ENCODE measurements around the gene INHBC. TPM values are rescaled to one million over a fixed set of nuclear protein-coding genes. Genes with fewer than 3 reads are reported as not detected.
"Not testable (repeated sequence)": the region's sequence is repeated elsewhere in the genome, so short reads cannot be mapped to it uniquely, and the experiment has no call there.

The INHBC gene
- total RNA-seq, 2 donors from 2014 or later, result not detected

DNA sequence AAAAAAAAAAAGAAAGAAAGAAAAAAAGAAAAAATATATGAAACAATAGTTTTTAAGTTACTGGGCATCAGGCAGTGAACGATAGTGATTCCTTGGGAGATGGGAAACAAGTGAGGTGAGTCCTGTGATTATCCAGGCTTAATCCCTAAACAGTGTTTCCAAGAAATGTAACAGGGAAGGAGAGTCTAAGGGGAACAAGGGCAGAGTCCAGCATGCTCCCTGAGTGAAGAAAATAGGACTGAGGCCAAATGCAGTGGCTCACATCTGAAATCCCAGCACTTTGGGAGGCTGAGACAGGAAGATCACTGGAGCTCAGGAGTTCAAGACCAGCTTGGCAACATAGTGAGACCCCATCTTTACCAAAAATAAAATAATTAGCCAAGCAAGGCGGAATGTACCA, 44.4 kb upstream of the INHBC start:
- no peak for DNase-seq (ENCODE audit: low spot score)
- Histone ChIP-seq H3K4me3 (no peak overlapping the region), H3K36me3 (peaks cover 18% of the 10 kb centered on the region), H3K27me3 (no peaks in the 10 kb centered on the region), H3K9me3 (no peaks in the 10 kb centered on the region), H3K27ac (no peak overlapping the region), H3K4me1 (peaks cover 0 to 21% of the 10 kb centered on the region in 2 donors)
- TF ChIP-seq CTCF (IDR thresholded peaks at IDR 0.05), result no peak

GRCh38 chr12:57395121-57395520, 39.5 kb upstream of the INHBC start:
- Histone ChIP-seq H3K9me3 (no peaks in the 10 kb centered on the region), H3K36me3 (peaks cover 21% of the 10 kb centered on the region), H3K4me1 (peaks cover 0 to 3% of the 10 kb centered on the region in 2 donors), H3K4me3 (no peak overlapping the region), H3K27me3 (no peaks in the 10 kb centered on the region), H3K27ac (no peak overlapping the region)
- no peak for TF ChIP-seq CTCF (IDR thresholded peaks at IDR 0.05)
- DNase-seq (ENCODE audit: low spot score), result no peak

GRCh38 chr12:57397441-57397840, 37.1 kb upstream of the INHBC start:
- Histone ChIP-seq H3K9me3 (no peaks in the 10 kb centered on the region), H3K27me3 (no peaks in the 10 kb centered on the region), H3K4me1 (no peaks in the 10 kb centered on the region), H3K4me3 (no peak overlapping the region), H3K27ac (no peak overlapping the region), H3K36me3 (peaks cover 21% of the 10 kb centered on the region)
- no peak for DNase-seq (ENCODE audit: low spot score)
- TF ChIP-seq CTCF (IDR thresholded peaks at IDR 0.05), result no peak

DNA sequence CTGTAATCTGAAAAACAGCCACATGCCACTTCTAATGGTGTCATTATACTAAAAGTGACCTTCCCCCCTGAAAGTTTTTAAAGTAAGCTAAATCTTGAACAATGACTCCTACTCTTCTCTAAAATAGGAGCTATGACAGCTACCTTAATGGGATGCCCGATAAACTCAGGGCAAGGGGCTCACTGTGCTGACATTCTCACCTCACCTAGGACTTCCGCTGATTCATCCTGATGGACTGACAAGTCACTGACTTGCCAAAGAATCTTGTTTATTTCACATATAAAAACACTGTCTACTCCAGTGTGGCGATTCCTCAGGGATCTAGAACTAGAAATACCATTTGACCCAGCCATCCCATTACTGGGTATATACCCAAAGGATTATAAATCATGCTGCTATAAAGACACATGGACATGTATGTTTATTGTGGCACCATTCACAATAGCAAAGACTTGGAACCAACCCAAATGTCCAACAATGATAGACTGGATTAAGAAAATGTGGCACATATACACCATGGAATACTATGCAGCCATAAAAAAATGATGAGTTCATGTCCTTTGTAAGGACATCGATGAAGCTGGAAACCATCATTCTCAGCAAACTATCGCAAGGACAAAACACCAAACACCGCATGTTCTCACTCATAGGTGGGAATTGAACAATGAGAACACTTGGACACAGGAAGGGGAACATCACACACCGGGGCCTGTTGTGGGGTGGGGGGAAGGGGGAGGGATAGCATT, 34.7 kb upstream of the INHBC start:
- not testable (repeated sequence) for DNase-seq (ENCODE audit: low spot score); H3K9me3 ChIP-seq; H3K27ac ChIP-seq; H3K4me1 ChIP-seq; H3K36me3 ChIP-seq; H3K4me3 ChIP-seq; H3K27me3 ChIP-seq

DNA sequence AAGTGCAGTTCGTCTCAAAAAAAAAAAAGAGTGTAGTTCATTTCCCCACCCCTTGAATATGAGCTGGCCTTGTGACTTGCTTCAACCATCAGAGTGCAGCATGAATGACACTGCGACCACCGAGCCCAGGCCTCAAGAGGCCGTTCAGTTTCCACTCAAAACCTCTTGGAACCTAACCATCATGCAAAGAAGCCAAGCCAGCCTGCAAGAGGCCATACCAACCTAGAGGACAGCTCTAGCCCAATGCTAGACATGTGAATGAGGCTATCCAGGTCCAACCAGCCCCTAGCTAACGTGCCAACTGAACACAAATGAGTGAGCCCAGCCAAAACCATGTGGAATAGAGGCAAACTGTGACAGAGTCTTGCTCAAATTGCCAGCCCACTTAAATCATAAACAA, 33.4 kb upstream of the INHBC start:
- H3K4me3 ChIP-seq, result no peak overlapping the region
- TF ChIP-seq CTCF (IDR thresholded peaks at IDR 0.05), result no peak
- DNase-seq (ENCODE audit: low spot score), result no peak
- no peaks in the 10 kb centered on the region for H3K27me3 ChIP-seq
- no peaks in the 10 kb centered on the region for H3K36me3 ChIP-seq
- H3K4me1 ChIP-seq, result no peaks in the 10 kb centered on the region
- no peaks in the 10 kb centered on the region for H3K9me3 ChIP-seq
- H3K27ac ChIP-seq, result no peak overlapping the region

DNA sequence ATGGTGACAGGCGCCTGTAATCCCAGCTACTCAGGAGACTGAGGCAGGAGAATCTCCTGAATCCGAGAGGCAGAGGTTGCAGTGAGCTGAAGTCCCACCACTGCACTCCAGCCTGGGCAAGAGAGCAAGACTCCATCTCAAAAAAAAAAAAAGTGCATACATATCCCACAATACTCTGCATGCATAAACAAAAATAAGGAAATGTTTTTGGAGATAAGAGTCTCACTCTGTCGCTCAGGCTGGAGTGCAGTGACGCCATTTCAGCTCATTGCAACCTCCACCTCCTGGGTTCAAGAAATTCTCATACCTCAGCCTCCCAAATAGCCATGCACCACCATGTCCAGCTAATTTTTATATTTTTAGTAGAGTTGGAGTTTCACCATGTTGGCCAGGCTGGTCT, 32.4 kb upstream of the INHBC start:
- DNase-seq (ENCODE audit: low spot score); H3K4me1 ChIP-seq; H3K27me3 ChIP-seq; H3K9me3 ChIP-seq; H3K36me3 ChIP-seq; H3K27ac ChIP-seq; H3K4me3 ChIP-seq: not testable (repeated sequence)

All from right atrium auricular region (tissue), 2 donors.